Liver (tissue), 3 donors: ENCODE measurements around the gene SEBOX.

Experiments used
- CTCF ChIP-seq: fragments of 150-350 bp; IDR thresholded peaks from 2 replicates; pipeline ENCODE4 v1.5.1; 2017; ENCODE audit warnings: improper control_type of control experiment, low read depth, low read length; ENCODE audit not compliant: missing input control
- FOXA1 ChIP-seq: IDR thresholded peaks from 2 replicates; pipeline ENCODE4 v1.6.1; 2016; ENCODE audit warnings: antibody characterized with exemption
- RXRA ChIP-seq, 2 donors: IDR thresholded peaks; 2 replicates each; pipeline ENCODE4 v1.6.1; 2017 to 2018; ENCODE audit warnings: antibody characterized with exemption in 2 of 2, mild to moderate bottlenecking in 1 of 2
- TAF1 ChIP-seq: conservative IDR thresholded peaks from 2 replicates; pipeline ENCODE4 v1.6.1; 2016; ENCODE audit warnings: antibody characterized with exemption, mild to moderate bottlenecking
- YY1 ChIP-seq: IDR thresholded peaks from 2 replicates; pipeline ENCODE4 v1.6.1; 2016; ENCODE audit warnings: antibody characterized with exemption, mild to moderate bottlenecking
- donor health status: healthy.
- donor health status: healthy.

DNA sequence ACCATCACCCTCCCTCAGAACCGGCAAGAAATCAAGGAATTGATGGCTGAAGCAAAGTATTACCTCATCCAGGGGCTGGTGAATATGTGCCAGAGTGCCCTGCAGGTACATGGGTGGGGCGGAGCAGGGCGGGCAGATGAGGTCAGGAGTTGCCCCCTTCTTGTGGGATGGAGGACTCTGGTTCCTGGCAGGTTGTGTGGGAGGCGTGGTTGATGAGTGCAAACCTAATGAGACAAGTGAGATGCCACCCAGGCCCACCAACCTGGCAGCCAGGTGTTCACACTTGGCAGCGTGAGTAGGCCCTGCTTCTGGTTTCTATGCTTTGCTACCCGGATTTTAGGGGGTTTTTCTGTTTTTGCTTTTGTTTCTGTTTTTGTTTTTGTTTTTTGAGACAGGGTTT is 24.6 kb downstream of the SEBOX start:
- TF ChIP-seq CTCF (no peak), FOXA1 (no peak), YY1 (no peak), TAF1 (no peak), RXRA (IDR thresholded peaks at IDR 0.05) (no peak)
